H9 (cell line): Measurements from ENCODE around the gene VSTM2L. TPM values are rescaled to one million over a fixed set of nuclear protein-coding genes. Genes with fewer than 3 reads are reported as not detected.

Experiments used
- DNase-seq: peaks from one replicate; pipeline ENCODE4 v3.0.0-alpha.2; 2017
- H2AFZ ChIP-seq: one replicate; pipeline ENCODE4 v1.6.1; 2013; ENCODE audit warnings: mild to moderate bottlenecking, low read length, control low read depth, moderate library complexity
- H2AK5ac ChIP-seq: 2 replicates; pipeline ENCODE4 v1.6.1; 2013; ENCODE audit warnings: low read length, control low read depth, mixed read lengths; ENCODE audit not compliant: insufficient read length
- H2BK120ac ChIP-seq: one replicate; pipeline ENCODE4 v1.6.1; 2013; ENCODE audit warnings: low read depth, mild to moderate bottlenecking, low read length, control low read depth, inconsistent platforms; ENCODE audit not compliant: poor library complexity, severe bottlenecking
- H2BK12ac ChIP-seq: 2 replicates; pipeline ENCODE4 v1.6.1; 2013; ENCODE audit warnings: low read length, control low read depth, mixed read lengths, low read depth; ENCODE audit not compliant: insufficient read length
- H2BK15ac ChIP-seq: 2 replicates; pipeline ENCODE4 v1.6.1; 2013; ENCODE audit warnings: low read depth, low read length, control low read depth
- H2BK20ac ChIP-seq: one replicate; pipeline ENCODE4 v1.6.1; 2013; ENCODE audit warnings: low read depth, mild to moderate bottlenecking, low read length, control low read depth, inconsistent platforms; ENCODE audit not compliant: poor library complexity, severe bottlenecking
- H2BK5ac ChIP-seq: 2 replicates; pipeline ENCODE4 v1.6.1; 2013; ENCODE audit warnings: low read length, control low read depth, mixed read lengths; ENCODE audit not compliant: insufficient read length
- H3K14ac ChIP-seq: 2 replicates; pipeline ENCODE4 v1.6.1; 2013; ENCODE audit warnings: low read length, control low read depth; ENCODE audit not compliant: insufficient read depth
- H3K18ac ChIP-seq: 2 replicates; pipeline ENCODE4 v1.6.1; 2013; ENCODE audit warnings: low read depth, mild to moderate bottlenecking, mixed read lengths, low read length, control low read depth; ENCODE audit not compliant: insufficient read length
- H3K23ac ChIP-seq: 2 replicates; pipeline ENCODE4 v1.6.1; 2013; ENCODE audit warnings: low read length, control low read depth, mixed read lengths, low read depth; ENCODE audit not compliant: insufficient read length
- H3K23me2 ChIP-seq: 2 replicates; pipeline ENCODE4 v1.6.1; 2013; ENCODE audit warnings: low read depth, mild to moderate bottlenecking, mixed read lengths, low read length, control low read depth; ENCODE audit not compliant: insufficient read length, poor library complexity, severe bottlenecking
- H3K27ac ChIP-seq: 2 replicates; pipeline ENCODE4 v1.5.1; 2013; ENCODE audit warnings: low read length, control low read depth, mixed read lengths, low read depth; ENCODE audit not compliant: insufficient read length
- H3K27me3 ChIP-seq: 2 replicates; pipeline ENCODE4 v1.6.1; 2013; ENCODE audit warnings: low read length, control low read depth, inconsistent platforms; ENCODE audit not compliant: insufficient read depth
- H3K4ac ChIP-seq: 2 replicates; pipeline ENCODE4 v1.6.1; 2013; ENCODE audit warnings: low read depth, mild to moderate bottlenecking, control low read depth, inconsistent platforms, low read length, moderate library complexity
- H3K4me1 ChIP-seq: 2 replicates; pipeline ENCODE4 v1.6.1; 2013; ENCODE audit warnings: low read length, control low read depth, inconsistent platforms; ENCODE audit not compliant: insufficient read depth
- H3K4me2 ChIP-seq: 2 replicates; pipeline ENCODE4 v1.6.1; 2013; ENCODE audit warnings: low read length, control low read depth, mixed read lengths; ENCODE audit not compliant: insufficient read length, insufficient read depth
- H3K56ac ChIP-seq: 2 replicates; pipeline ENCODE4 v1.6.1; 2013; ENCODE audit warnings: low read depth, mild to moderate bottlenecking, mixed read lengths, low read length, control low read depth; ENCODE audit not compliant: insufficient read length
- H3K79me1 ChIP-seq: 2 replicates; pipeline ENCODE4 v1.6.1; 2013; ENCODE audit warnings: low read depth, mild to moderate bottlenecking, moderate library complexity, low read length, control low read depth, inconsistent platforms; ENCODE audit not compliant: insufficient read depth, poor library complexity, severe bottlenecking
- H3K79me2 ChIP-seq: 2 replicates; pipeline ENCODE4 v1.6.1; 2013; ENCODE audit warnings: low read length, control low read depth, inconsistent platforms; ENCODE audit not compliant: insufficient read depth
- H3K9ac ChIP-seq: 2 replicates; pipeline ENCODE4 v1.6.1; 2013; ENCODE audit warnings: low read length, control low read depth, mixed read lengths; ENCODE audit not compliant: insufficient read length; ENCODE audit errors: extremely low read depth
- H3K9me3 ChIP-seq: one replicate; pipeline ENCODE4 v1.6.1; 2013; ENCODE audit warnings: low read depth, low read length, inconsistent platforms; ENCODE audit not compliant: control insufficient read depth
- H3T11ph ChIP-seq: one replicate; pipeline ENCODE4 v1.6.1; 2013; ENCODE audit warnings: mild to moderate bottlenecking, low read length, control low read depth, inconsistent platforms
- H4K20me1 ChIP-seq: one replicate; pipeline ENCODE4 v1.6.1; 2013; ENCODE audit not compliant: control insufficient read depth, insufficient read length, insufficient read depth
- H4K5ac ChIP-seq: 2 replicates; pipeline ENCODE4 v1.6.1; 2013; ENCODE audit warnings: low read depth, mild to moderate bottlenecking, mixed read lengths, low read length, control low read depth; ENCODE audit not compliant: insufficient read length
- H4K8ac ChIP-seq: replicated peaks from 2 replicates; pipeline ENCODE4 v1.6.1; 2013; ENCODE audit warnings: low read length, control low read depth, mixed read lengths, low read depth; ENCODE audit not compliant: insufficient read length
- H4K91ac ChIP-seq: 2 replicates; pipeline ENCODE4 v1.6.1; 2013; ENCODE audit warnings: low read depth, mild to moderate bottlenecking, moderate library complexity, mixed read lengths, low read length, control low read depth; ENCODE audit not compliant: insufficient read length
- H3K27ac Mint-ChIP-seq, 3 experiments: 2 replicates in 2 of 3; 3 replicates in 1 of 3; pipeline ENCODE4 v1.8.0; 2020 to 2021; ENCODE audit warnings: mixed read lengths in 3 of 3, mild to moderate bottlenecking in 1 of 3, moderate library complexity in 1 of 3
- H3K27me3 Mint-ChIP-seq: 2 replicates; pipeline ENCODE4 v1.8.0; 2021; ENCODE audit warnings: low read depth, mild to moderate bottlenecking, moderate library complexity, mixed read lengths
- H3K36me3 Mint-ChIP-seq, 3 experiments: 2 replicates in 2 of 3; 3 replicates in 1 of 3; pipeline ENCODE4 v1.8.0; 2020 to 2021; ENCODE audit warnings: low read depth in 3 of 3, mixed read lengths in 3 of 3; ENCODE audit not compliant: insufficient read depth in 1 of 3
- H3K4me1 Mint-ChIP-seq, 2 experiments: 2 replicates each; pipeline ENCODE4 v1.8.0; 2020; ENCODE audit warnings: mixed read lengths in 2 of 2
- H3K4me3 Mint-ChIP-seq, 2 experiments: 2 replicates in 1 of 2; 3 replicates in 1 of 2; pipeline ENCODE4 v1.8.0; 2020 to 2021; ENCODE audit warnings: mild to moderate bottlenecking in 2 of 2, mixed read lengths in 2 of 2, moderate library complexity in 1 of 2
- H3K9me3 Mint-ChIP-seq, 2 experiments: 2 replicates in 1 of 2; 3 replicates in 1 of 2; pipeline ENCODE4 v1.8.0; 2020; ENCODE audit warnings: mild to moderate bottlenecking in 2 of 2, mixed read lengths in 2 of 2, moderate library complexity in 1 of 2
- CTCF ChIP-seq: fragments of 200-600 bp; sonication (generic); conservative IDR thresholded peaks from 3 replicates; pipeline ENCODE4 v1.8.0; 2021; ENCODE audit warnings: antibody characterized with exemption, mild to moderate bottlenecking
- WGBS: extraction: QIAGEN DNeasy Blood & Tissue Kit; methylation state at CpG from one replicate; pipeline ENCODE4 v1.1.7; 2013; ENCODE audit warnings: missing lambda C conversion rate, low lambda C conversion rate, mixed read lengths; ENCODE audit not compliant: insufficient read length; ENCODE audit errors: extremely low coverage; 5-methylcytosine and 5-hydroxymethylcytosine counted together
- total RNA-seq: library from RNA; stranded (reverse); gene quantifications from 2 replicates; pipeline ENCODE4 v1.2.1, GENCODE V29; 2021

The VSTM2L gene
- total RNA-seq, 1 experiment from 2014 or later = 2.1 TPM

- Histone ChIP-seq H3K23ac (no peak overlapping the region), H2AK5ac (no peak overlapping the region), H3T11ph (no peak overlapping the region), H2BK20ac (no peak overlapping the region), H4K91ac (no peak overlapping the region), H3K18ac (no peak overlapping the region), H4K20me1 (no peaks in the 10 kb centered on the region), H2BK12ac (no peak overlapping the region), H2BK5ac (no peak overlapping the region), H3K56ac (no peak overlapping the region), H3K4me1 (no peaks in the 10 kb centered on the region), H3K4me2 (no peak overlapping the region), H3K27me3 (no peaks in the 10 kb centered on the region), H3K9ac (no peak overlapping the region), H3K23me2 (no peaks in the 10 kb centered on the region), H2BK15ac (no peak overlapping the region), H2AFZ (no peak overlapping the region), H3K27ac (no peak overlapping the region), H3K79me1 (no peaks in the 10 kb centered on the region), H4K8ac (no peak overlapping the region), H3K79me2 (no peaks in the 10 kb centered on the region), H3K9me3 (no peaks in the 10 kb centered on the region), H2BK120ac (no peak overlapping the region), H4K5ac (no peak overlapping the region), H3K4ac (no peak overlapping the region), H3K14ac (no peak overlapping the region; the same call in 1 of the 2 replicates)
- Mint-ChIP-seq H3K9me3 (no peaks in the 10 kb centered on the region; a peak in 1 of 5 replicates), H3K27ac (no peak overlapping the region), H3K4me3 (no peak overlapping the region), H3K36me3 (no peaks in the 10 kb centered on the region), H3K27me3 (peaks cover 6% of the 10 kb centered on the region), H3K4me1 (peaks cover 7 to 38% of the 10 kb centered on the region in 2 experiments)
- DNase-seq = no peak
- no peak for TF ChIP-seq CTCF
- WGBS = no CpG with 5 or more reads among the region's 4 CpGs
Observed at GRCh38 chr20:37926612-37927011, 23.7 kb downstream of the VSTM2L start.
